GM23338 (cell line): ENCODE data around the gene DOCK1. TPM values are rescaled to one million over a fixed set of nuclear protein-coding genes. Genes with fewer than 3 reads are reported as not detected.

ENCODE experiments used
- ATAC-seq: fragments of 200-7000 bp; cut with Tn5 transposase; 3 replicates; pipeline ENCODE4 v1.9.1; 2020
- DNase-seq: peaks from one replicate; pipeline ENCODE4 v3.0.0-alpha.2; 2015; ENCODE audit warnings: low spot score
- H2AFZ ChIP-seq: fragments of 200-600 bp; sonication (generic); 2 replicates; pipeline ENCODE4 v1.8.0; 2016; ENCODE audit warnings: antibody characterized with exemption, mild to moderate bottlenecking, moderate library complexity
- H3F3A ChIP-seq: fragments of 200-600 bp; sonication (generic); replicated peaks from 2 replicates; pipeline ENCODE4 v1.8.0; 2017; ENCODE audit warnings: antibody characterized with exemption, mixed run types, low read depth
- H3K27ac ChIP-seq: fragments of 200-600 bp; sonication (generic); 2 replicates; pipeline ENCODE4 v1.6.1; 2016; ENCODE audit warnings: low read depth
- H3K27me3 ChIP-seq: fragments of 200-600 bp; sonication (generic); 2 replicates; pipeline ENCODE4 v1.8.0; 2016; ENCODE audit warnings: mild to moderate bottlenecking, mixed run types, moderate library complexity; ENCODE audit not compliant: insufficient read depth
- H3K36me3 ChIP-seq: fragments of 200-600 bp; sonication (generic); 2 replicates; pipeline ENCODE4 v1.8.0; 2016; ENCODE audit warnings: mild to moderate bottlenecking; ENCODE audit not compliant: insufficient read depth
- H3K4me1 ChIP-seq: fragments of 200-600 bp; sonication (generic); 2 replicates; pipeline ENCODE4 v1.8.0; 2016; ENCODE audit warnings: mild to moderate bottlenecking, moderate library complexity; ENCODE audit not compliant: insufficient read depth
- H3K4me2 ChIP-seq: fragments of 200-600 bp; sonication (generic); 2 replicates; pipeline ENCODE4 v1.7.1; 2017; ENCODE audit warnings: mixed run types
- H3K4me3 ChIP-seq: fragments of 200-600 bp; sonication (generic); 2 replicates; pipeline ENCODE4 v1.6.1; 2016; ENCODE audit warnings: mixed run types
- H3K79me2 ChIP-seq: fragments of 200-600 bp; sonication (generic); replicated peaks from 2 replicates; pipeline ENCODE4 v1.8.0; 2017; ENCODE audit warnings: mild to moderate bottlenecking; ENCODE audit not compliant: insufficient read depth
- H3K9me2 ChIP-seq: fragments of 200-600 bp; sonication (generic); 2 replicates; pipeline ENCODE4 v1.8.0; 2017; ENCODE audit not compliant: insufficient read depth
- H4K20me1 ChIP-seq: fragments of 200-600 bp; sonication (generic); replicated peaks from 2 replicates; pipeline ENCODE4 v1.8.0; 2017; ENCODE audit warnings: mild to moderate bottlenecking; ENCODE audit not compliant: insufficient read depth
- H3K27ac Mint-ChIP-seq: 2 replicates; pipeline ENCODE4 v1.8.0; 2020; ENCODE audit warnings: inconsistent platforms, mild to moderate bottlenecking, moderate library complexity, mixed read lengths
- H3K27me3 Mint-ChIP-seq: 3 replicates; pipeline ENCODE4 v1.8.0; 2022; ENCODE audit warnings: low read depth, mild to moderate bottlenecking, moderate library complexity, mixed read lengths, inconsistent platforms; ENCODE audit not compliant: insufficient read depth, poor library complexity
- H3K36me3 Mint-ChIP-seq: 3 replicates; pipeline ENCODE4 v1.8.0; 2021; ENCODE audit warnings: low read depth, mild to moderate bottlenecking, inconsistent platforms, moderate library complexity, mixed read lengths
- H3K4me1 Mint-ChIP-seq: 3 replicates; pipeline ENCODE4 v1.8.0; 2020; ENCODE audit warnings: mild to moderate bottlenecking, inconsistent platforms, mixed read lengths
- H3K4me3 Mint-ChIP-seq: 3 replicates; pipeline ENCODE4 v1.8.0; 2021; ENCODE audit warnings: moderate library complexity, mild to moderate bottlenecking, inconsistent platforms, mixed read lengths
- H3K9me3 Mint-ChIP-seq: 3 replicates; pipeline ENCODE4 v1.8.0; 2020; ENCODE audit warnings: moderate library complexity, mild to moderate bottlenecking, inconsistent platforms, mixed read lengths
- POLR2AphosphoS5 ChIP-seq: IDR thresholded peaks from 2 replicates; pipeline ENCODE4 v1.6.1; 2016; ENCODE audit warnings: antibody characterized with exemption, low read depth
- ZNF114 ChIP-seq: fragments of 250-450 bp; sonication (Bioruptor Pico); IDR thresholded peaks from 2 replicates; pipeline ENCODE4 v1.5.0; 2020; ENCODE audit warnings: mild to moderate bottlenecking, moderate library complexity
- ZNF331 ChIP-seq: fragments of 250-450 bp; sonication (Bioruptor Pico); IDR thresholded peaks from 2 replicates; pipeline ENCODE4 v1.5.0; 2020; ENCODE audit warnings: low read depth, mild to moderate bottlenecking, moderate library complexity
- polyA plus RNA-seq: library from polyadenylated mRNA; unstranded; fragments of >200 nt; fragmentation: Nextera tagmentation; extraction: Ambion mirVana; gene quantifications from 2 replicates; pipeline ENCODE4 v1.2.1, GENCODE V29; 2016
- total RNA-seq: library from RNA; depleted of rRNA; stranded (reverse); fragments of >200 nt; shearing (Covaris generic); gene quantifications from 2 replicates; pipeline ENCODE4 v1.2.3, GENCODE V29; 2014
- TF ChIP-seq, protein P1 (sequence below), 2 experiments: fragments of 200-600 bp in 1 of 2; sonication (generic) in 1 of 2; conservative IDR thresholded peaks; 2 replicates each; pipeline versions ENCODE4 v1.5.1 to v1.6.1; 2016 to 2017; ENCODE audit warnings: antibody characterized with exemption in 2 of 2, low read depth in 2 of 2, mild to moderate bottlenecking in 2 of 2, moderate library complexity in 1 of 2
- TF ChIP-seq, protein P2 (sequence below): IDR thresholded peaks from one replicate; pipeline ENCODE4 v1.6.1; 2018; ENCODE audit warnings: antibody characterized with exemption; ENCODE audit not compliant: unreplicated experiment

Gene DOCK1
- total and polyA plus RNA-seq, 2 experiments from 2014 or later: 13.2 to 55.3 TPM

GRCh38 chr10:127293640-127294039 lies 388.4 kb downstream of the DOCK1 start (continued):
- TF ChIP-seq, protein P1, sequence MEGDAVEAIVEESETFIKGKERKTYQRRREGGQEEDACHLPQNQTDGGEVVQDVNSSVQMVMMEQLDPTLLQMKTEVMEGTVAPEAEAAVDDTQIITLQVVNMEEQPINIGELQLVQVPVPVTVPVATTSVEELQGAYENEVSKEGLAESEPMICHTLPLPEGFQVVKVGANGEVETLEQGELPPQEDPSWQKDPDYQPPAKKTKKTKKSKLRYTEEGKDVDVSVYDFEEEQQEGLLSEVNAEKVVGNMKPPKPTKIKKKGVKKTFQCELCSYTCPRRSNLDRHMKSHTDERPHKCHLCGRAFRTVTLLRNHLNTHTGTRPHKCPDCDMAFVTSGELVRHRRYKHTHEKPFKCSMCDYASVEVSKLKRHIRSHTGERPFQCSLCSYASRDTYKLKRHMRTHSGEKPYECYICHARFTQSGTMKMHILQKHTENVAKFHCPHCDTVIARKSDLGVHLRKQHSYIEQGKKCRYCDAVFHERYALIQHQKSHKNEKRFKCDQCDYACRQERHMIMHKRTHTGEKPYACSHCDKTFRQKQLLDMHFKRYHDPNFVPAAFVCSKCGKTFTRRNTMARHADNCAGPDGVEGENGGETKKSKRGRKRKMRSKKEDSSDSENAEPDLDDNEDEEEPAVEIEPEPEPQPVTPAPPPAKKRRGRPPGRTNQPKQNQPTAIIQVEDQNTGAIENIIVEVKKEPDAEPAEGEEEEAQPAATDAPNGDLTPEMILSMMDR (conservative IDR thresholded peaks at IDR 0.05; ENCODE audit: low read depth in 2 of 2): no peak
- TF ChIP-seq, protein P2, sequence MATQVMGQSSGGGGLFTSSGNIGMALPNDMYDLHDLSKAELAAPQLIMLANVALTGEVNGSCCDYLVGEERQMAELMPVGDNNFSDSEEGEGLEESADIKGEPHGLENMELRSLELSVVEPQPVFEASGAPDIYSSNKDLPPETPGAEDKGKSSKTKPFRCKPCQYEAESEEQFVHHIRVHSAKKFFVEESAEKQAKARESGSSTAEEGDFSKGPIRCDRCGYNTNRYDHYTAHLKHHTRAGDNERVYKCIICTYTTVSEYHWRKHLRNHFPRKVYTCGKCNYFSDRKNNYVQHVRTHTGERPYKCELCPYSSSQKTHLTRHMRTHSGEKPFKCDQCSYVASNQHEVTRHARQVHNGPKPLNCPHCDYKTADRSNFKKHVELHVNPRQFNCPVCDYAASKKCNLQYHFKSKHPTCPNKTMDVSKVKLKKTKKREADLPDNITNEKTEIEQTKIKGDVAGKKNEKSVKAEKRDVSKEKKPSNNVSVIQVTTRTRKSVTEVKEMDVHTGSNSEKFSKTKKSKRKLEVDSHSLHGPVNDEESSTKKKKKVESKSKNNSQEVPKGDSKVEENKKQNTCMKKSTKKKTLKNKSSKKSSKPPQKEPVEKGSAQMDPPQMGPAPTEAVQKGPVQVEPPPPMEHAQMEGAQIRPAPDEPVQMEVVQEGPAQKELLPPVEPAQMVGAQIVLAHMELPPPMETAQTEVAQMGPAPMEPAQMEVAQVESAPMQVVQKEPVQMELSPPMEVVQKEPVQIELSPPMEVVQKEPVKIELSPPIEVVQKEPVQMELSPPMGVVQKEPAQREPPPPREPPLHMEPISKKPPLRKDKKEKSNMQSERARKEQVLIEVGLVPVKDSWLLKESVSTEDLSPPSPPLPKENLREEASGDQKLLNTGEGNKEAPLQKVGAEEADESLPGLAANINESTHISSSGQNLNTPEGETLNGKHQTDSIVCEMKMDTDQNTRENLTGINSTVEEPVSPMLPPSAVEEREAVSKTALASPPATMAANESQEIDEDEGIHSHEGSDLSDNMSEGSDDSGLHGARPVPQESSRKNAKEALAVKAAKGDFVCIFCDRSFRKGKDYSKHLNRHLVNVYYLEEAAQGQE: no peak

DNA sequence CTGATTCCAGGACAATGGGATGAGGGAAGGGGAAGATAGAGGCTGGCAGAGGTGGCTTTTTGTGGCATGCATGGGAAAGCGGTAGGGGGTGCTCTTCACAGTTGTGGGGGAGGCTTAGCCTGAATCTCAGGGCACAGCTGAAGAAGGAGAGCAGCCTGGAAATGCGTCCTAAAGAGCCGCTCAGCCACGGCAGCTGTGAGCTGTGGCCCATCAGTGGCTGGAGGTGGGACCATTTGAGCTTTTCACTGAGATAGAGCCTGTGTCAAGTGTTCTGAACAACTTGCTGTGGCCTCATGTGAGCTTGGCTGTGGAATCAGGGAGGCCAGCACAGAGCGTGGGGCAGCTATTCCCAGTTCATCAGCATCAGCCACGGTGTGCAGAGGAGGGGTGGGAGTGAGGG lies 391.5 kb downstream of the DOCK1 start:
- Histone ChIP-seq H3K4me1 (peaks cover 10% of the 10 kb centered on the region), H3K27me3 (no peaks in the 10 kb centered on the region), H3F3A (no peaks in the 10 kb centered on the region), H2AFZ (no peak overlapping the region), H3K36me3 (no peaks in the 10 kb centered on the region), H4K20me1 (no peaks in the 10 kb centered on the region), H3K4me3 (no peak overlapping the region), H3K4me2 (peak overlapping the region; percentile 48; the same call in 1 of the 2 replicates), H3K79me2 (no peaks in the 10 kb centered on the region), H3K27ac (no peak overlapping the region), H3K9me2 (no peaks in the 10 kb centered on the region)
- no peak for TF ChIP-seq ZNF331 (CRISPR knock-in tag)
- no peak for TF ChIP-seq ZNF114 (CRISPR knock-in tag)
- TF ChIP-seq, protein P1 (conservative IDR thresholded peaks at IDR 0.05; ENCODE audit: low read depth in 2 of 2): 0 out of 4 replicates have a peak, but pooled peaks of 1 of the 2 experiments have one; percentile 24
- TF ChIP-seq POLR2AphosphoS5: no peak
- TF ChIP-seq, protein P2: no peak
- Mint-ChIP-seq H3K36me3 (no peaks in the 10 kb centered on the region; the same call in 2 of the 3 replicates), H3K4me1 (peaks cover 30% of the 10 kb centered on the region), H3K27me3 (peaks cover 9% of the 10 kb centered on the region), H3K4me3 (no peak overlapping the region), H3K27ac (no peak overlapping the region; the same call in 1 of the 2 replicates), H3K9me3 (no peaks in the 10 kb centered on the region)
- peak; percentile 45 for ATAC-seq
- DNase-seq: no peak
